ENCODE data around the gene ART4.

- no peak for TF ChIP-seq CTCF (IDR thresholded peaks at IDR 0.05; ENCODE audit: low read depth, low read length, missing input control)
- no peak for TF ChIP-seq TAF1 (conservative IDR thresholded peaks at IDR 0.05)
- no peak for TF ChIP-seq RAD21 (IDR thresholded peaks at IDR 0.05)
- no peak for TF ChIP-seq GABPA (IDR thresholded peaks at IDR 0.05 in 1 of 2, conservative IDR thresholded peaks at IDR 0.05 in 1 of 2)
- TF ChIP-seq ATF3 (IDR thresholded peaks at IDR 0.05): no peak
- no peak for TF ChIP-seq JUND (IDR thresholded peaks at IDR 0.05)
- TF ChIP-seq, protein P1, sequence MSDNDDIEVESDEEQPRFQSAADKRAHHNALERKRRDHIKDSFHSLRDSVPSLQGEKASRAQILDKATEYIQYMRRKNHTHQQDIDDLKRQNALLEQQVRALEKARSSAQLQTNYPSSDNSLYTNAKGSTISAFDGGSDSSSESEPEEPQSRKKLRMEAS (IDR thresholded peaks at IDR 0.05): no peak
- no peak for TF ChIP-seq FOXA2 (IDR thresholded peaks at IDR 0.05)
- TF ChIP-seq SP1 (IDR thresholded peaks at IDR 0.05): no peak
- TF ChIP-seq RXRA (IDR thresholded peaks at IDR 0.05): no peak
These were observed 16.3 kb downstream of the ART4 start for GRCh38 chr12:14827043-14827442.
